ENCODE results near the gene CISD1. TPM values are rescaled to one million over a fixed set of nuclear protein-coding genes. Genes with fewer than 3 reads are reported as not detected.
"Not testable (repeated sequence)": the region's sequence is repeated elsewhere in the genome, so short reads cannot be mapped to it uniquely, and the experiment has no call there.

CISD1 gene
- total and polyA plus RNA-seq, 4 donors = 10.3 to 24.1 (median 16.6) TPM

DNA sequence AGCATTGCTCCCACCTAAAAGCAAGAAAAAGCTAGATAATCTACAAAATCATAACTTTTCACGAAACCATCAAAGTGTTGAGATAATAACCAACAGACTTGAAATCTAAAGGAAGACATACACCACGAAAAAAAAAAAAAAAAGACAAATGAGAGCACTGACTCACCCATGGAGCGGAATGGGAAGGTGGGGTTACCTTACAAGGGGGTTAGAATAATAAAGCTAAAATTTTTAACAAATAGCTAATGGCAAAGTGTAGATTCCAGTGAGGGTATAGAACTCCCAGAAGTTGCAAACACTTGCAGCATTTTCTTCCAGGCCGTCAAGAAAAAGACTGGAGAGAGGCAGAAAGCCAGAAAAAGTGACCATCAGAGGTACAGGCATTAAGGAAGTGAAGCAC lies 28.4 kb upstream of the CISD1 start:
- no peaks in the 10 kb centered on the region for H3K27me3 ChIP-seq (ENCODE audit: control insufficient read depth in 3 of 3, insufficient read depth in 3 of 3, low read length in 2 of 3)
- WGBS, 2 donors = 76 to 78% methylated on average over 4 of the region's 4 CpGs
- no peak overlapping the region for H3K27ac ChIP-seq (ENCODE audit: low read depth in 1 of 2, low read length in 1 of 2)
- peaks cover 0 to 4% (median 0%) of the 10 kb centered on the region in 4 donors for H3K9me3 ChIP-seq (ENCODE audit: control insufficient read depth in 4 of 4, insufficient read depth in 3 of 4, low read length in 3 of 4)
- TF ChIP-seq, protein P1, sequence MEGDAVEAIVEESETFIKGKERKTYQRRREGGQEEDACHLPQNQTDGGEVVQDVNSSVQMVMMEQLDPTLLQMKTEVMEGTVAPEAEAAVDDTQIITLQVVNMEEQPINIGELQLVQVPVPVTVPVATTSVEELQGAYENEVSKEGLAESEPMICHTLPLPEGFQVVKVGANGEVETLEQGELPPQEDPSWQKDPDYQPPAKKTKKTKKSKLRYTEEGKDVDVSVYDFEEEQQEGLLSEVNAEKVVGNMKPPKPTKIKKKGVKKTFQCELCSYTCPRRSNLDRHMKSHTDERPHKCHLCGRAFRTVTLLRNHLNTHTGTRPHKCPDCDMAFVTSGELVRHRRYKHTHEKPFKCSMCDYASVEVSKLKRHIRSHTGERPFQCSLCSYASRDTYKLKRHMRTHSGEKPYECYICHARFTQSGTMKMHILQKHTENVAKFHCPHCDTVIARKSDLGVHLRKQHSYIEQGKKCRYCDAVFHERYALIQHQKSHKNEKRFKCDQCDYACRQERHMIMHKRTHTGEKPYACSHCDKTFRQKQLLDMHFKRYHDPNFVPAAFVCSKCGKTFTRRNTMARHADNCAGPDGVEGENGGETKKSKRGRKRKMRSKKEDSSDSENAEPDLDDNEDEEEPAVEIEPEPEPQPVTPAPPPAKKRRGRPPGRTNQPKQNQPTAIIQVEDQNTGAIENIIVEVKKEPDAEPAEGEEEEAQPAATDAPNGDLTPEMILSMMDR (IDR thresholded peaks at IDR 0.05; ENCODE audit: control extremely low read depth, extremely low read depth) = no peak
- no peak overlapping the region for H3K4me3 ChIP-seq
- no peak overlapping the region for H3K9ac ChIP-seq (ENCODE audit: insufficient read depth in 1 of 2, low read length in 2 of 2)
- no peak for ATAC-seq (ENCODE audit: insufficient read depth, low FRiP score)
- H3K36me3 ChIP-seq (ENCODE audit: control insufficient read depth in 4 of 4, insufficient read depth in 4 of 4, low read length in 4 of 4) = peaks cover under 1 to 5% (median 5%) of the 10 kb centered on the region in 4 donors
- H3K4me1 ChIP-seq (ENCODE audit: control insufficient read depth in 5 of 5, insufficient read depth in 5 of 5, low read length in 5 of 5) = peaks cover 0 to 8% (median 0%) of the 10 kb centered on the region in 5 donors
- no peak for DNase-seq

DNA sequence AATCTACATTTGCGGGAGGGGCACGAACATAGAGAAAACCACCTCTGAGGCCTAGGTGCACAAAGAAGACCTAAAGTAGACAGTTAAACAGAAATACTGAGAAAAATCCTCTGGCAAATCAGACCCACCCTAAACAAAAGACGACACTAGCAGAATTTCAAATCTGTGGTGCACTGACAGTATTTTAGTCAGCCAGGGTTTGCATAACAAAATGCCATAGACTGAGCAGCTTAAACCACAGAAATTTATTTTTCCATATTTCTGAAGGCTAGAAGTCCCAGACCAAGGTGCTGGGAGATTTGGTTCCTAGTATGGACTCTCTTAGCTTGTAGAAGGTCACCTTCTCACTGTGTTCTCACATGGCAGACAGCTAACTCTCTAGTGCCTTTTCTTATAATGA lies 27.6 kb upstream of the CISD1 start:
- ATAC-seq (ENCODE audit: insufficient read depth, low FRiP score) (no peak), DNase-seq (no peak)
- Histone ChIP-seq H3K27me3 (ENCODE audit: control insufficient read depth in 3 of 3, insufficient read depth in 3 of 3, low read length in 2 of 3) (no peaks in the 10 kb centered on the region), H3K9ac (ENCODE audit: insufficient read depth in 1 of 2, low read length in 2 of 2) (no peak overlapping the region), H3K4me3 (no peak overlapping the region), H3K27ac (ENCODE audit: low read depth in 1 of 2, low read length in 1 of 2) (no peak overlapping the region), H3K9me3 (ENCODE audit: control insufficient read depth in 4 of 4, insufficient read depth in 3 of 4, low read length in 3 of 4) (peaks cover 0 to 4% (median 0%) of the 10 kb centered on the region in 4 donors), H3K36me3 (ENCODE audit: control insufficient read depth in 4 of 4, insufficient read depth in 4 of 4, low read length in 4 of 4) (peaks cover 0 to 5% (median 5%) of the 10 kb centered on the region in 4 donors), H3K4me1 (ENCODE audit: control insufficient read depth in 5 of 5, insufficient read depth in 5 of 5, low read length in 5 of 5) (peaks cover 0 to 8% (median 0%) of the 10 kb centered on the region in 5 donors)
- TF ChIP-seq, protein P1 (IDR thresholded peaks at IDR 0.05; ENCODE audit: control extremely low read depth, extremely low read depth) = no peak
- 78 to 91% methylated on average over 3 of the region's 3 CpGs for WGBS, 2 donors

DNA sequence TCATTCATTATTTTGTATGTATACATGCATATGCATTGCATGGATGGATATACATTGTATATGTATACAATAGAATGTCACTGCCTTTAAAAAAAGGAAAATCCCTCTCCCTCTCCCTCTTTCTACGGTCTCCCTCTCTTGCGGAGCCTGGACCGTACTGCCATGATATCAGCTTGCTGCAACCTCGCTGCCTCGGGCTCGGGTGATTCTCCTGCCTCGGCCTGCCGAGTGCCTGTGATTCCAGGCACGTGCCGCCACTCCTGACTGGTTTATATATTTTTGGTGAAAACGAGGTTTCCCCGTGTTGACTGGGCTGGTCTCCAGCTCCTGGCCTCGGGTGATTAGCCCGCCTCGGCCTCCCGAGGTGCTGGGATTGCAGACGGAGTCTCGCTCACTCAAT lies 25.7 kb upstream of the CISD1 start:
- no peak overlapping the region for H3K27ac ChIP-seq (ENCODE audit: low read depth in 1 of 2, low read length in 1 of 2)
- H3K4me3 ChIP-seq = no peak overlapping the region
- peaks cover 0 to 4% (median 0%) of the 10 kb centered on the region in 4 donors for H3K9me3 ChIP-seq (ENCODE audit: control insufficient read depth in 4 of 4, insufficient read depth in 3 of 4, low read length in 3 of 4)
- H3K27me3 ChIP-seq (ENCODE audit: control insufficient read depth in 3 of 3, insufficient read depth in 3 of 3, low read length in 2 of 3) = no peaks in the 10 kb centered on the region
- TF ChIP-seq, protein P1 (IDR thresholded peaks at IDR 0.05; ENCODE audit: control extremely low read depth, extremely low read depth) = no peak
- 98% methylated on average over 18 of the region's 18 CpGs for WGBS, 2 donors
- ATAC-seq (ENCODE audit: insufficient read depth, low FRiP score) (no peak), DNase-seq (no peak)
- no peaks in the 10 kb centered on the region for H3K36me3 ChIP-seq (ENCODE audit: control insufficient read depth in 4 of 4, insufficient read depth in 4 of 4, low read length in 4 of 4)
- peaks cover 0 to 8% (median 0%) of the 10 kb centered on the region in 5 donors for H3K4me1 ChIP-seq (ENCODE audit: control insufficient read depth in 5 of 5, insufficient read depth in 5 of 5, low read length in 5 of 5)
- H3K9ac ChIP-seq (ENCODE audit: insufficient read depth in 1 of 2, low read length in 2 of 2) = no peak overlapping the region

DNA sequence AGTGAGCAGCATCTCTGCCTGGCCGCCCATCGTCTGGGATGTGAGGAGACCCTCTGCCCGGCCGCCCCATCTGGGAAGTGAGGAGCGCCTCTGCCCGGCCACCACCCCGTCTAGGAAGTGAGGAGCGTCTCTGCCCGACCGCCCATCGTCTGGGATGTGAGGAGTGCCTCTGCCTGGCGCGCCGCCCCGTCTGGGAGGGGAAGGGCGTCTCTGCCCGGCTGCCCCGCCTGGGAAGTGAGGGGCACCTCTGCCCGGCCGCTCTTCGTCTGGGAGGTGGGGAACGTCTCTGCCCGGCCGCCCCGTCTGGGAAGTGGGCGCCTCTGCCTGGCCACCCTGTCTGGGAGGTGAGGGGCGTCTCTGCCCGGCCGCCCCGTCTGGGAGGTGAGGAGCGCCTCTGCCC lies 25.2 kb upstream of the CISD1 start:
- not testable (repeated sequence) for H3K27me3 ChIP-seq (ENCODE audit: control insufficient read depth in 3 of 3, insufficient read depth in 3 of 3, low read length in 2 of 3); H3K27ac ChIP-seq (ENCODE audit: low read depth in 1 of 2, low read length in 1 of 2); H3K36me3 ChIP-seq (ENCODE audit: control insufficient read depth in 4 of 4, insufficient read depth in 4 of 4, low read length in 4 of 4); H3K9me3 ChIP-seq (ENCODE audit: control insufficient read depth in 4 of 4, insufficient read depth in 3 of 4, low read length in 3 of 4); ATAC-seq (ENCODE audit: insufficient read depth, low FRiP score); H3K4me1 ChIP-seq (ENCODE audit: control insufficient read depth in 5 of 5, insufficient read depth in 5 of 5, low read length in 5 of 5); DNase-seq; H3K4me3 ChIP-seq; H3K9ac ChIP-seq (ENCODE audit: insufficient read depth in 1 of 2, low read length in 2 of 2)
- 91 to 98% methylated on average over 30 to 31 of the region's 31 CpGs for whole genome bisulfite sequencing, 2 donors

DNA sequence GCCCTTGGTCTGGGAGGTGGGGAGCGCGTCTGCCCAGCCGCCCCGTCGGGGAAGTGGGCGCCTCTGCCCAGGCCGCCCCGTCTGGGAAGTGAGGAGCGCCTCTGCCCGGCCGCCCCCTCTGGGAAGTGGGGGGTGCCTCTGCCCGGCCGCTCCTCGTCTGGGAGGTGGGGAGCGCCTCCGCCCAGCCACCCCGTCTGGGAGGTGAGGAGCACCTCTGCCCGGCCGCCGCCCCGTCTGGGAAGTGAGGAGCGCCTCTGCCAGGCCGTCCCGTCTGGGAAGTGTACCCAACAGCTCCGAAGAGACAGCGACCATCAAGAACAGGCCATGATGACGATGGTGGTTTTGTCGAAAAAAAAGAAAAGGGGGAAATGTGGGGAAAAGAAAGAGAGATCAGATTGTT lies 24.7 kb upstream of the CISD1 start:
- not testable (repeated sequence) for ATAC-seq (ENCODE audit: insufficient read depth, low FRiP score); DNase-seq

DNA sequence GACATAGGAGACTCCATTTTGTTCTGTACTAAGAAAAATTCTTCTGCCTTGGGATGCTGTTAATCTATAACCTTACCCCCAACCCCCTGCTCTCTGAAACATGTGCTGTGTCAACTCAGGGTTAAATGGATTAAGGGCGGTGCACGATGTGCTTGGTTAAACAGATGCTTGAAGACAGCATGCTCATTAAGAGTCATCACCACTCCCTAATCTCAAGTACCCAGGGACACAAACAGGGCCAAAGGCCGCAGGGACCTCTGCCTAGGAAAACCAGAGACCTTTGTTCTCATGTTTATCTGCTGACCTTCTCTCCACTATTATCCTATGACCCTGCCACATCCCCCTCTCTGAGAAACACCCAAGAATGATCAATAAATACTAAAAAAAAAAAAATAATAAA lies 24.3 kb upstream of the CISD1 start:
- ATAC-seq (ENCODE audit: insufficient read depth, low FRiP score); H3K27ac ChIP-seq (ENCODE audit: low read depth in 1 of 2, low read length in 1 of 2); H3K4me3 ChIP-seq; H3K36me3 ChIP-seq (ENCODE audit: control insufficient read depth in 4 of 4, insufficient read depth in 4 of 4, low read length in 4 of 4); H3K27me3 ChIP-seq (ENCODE audit: control insufficient read depth in 3 of 3, insufficient read depth in 3 of 3, low read length in 2 of 3); H3K9ac ChIP-seq (ENCODE audit: insufficient read depth in 1 of 2, low read length in 2 of 2); H3K4me1 ChIP-seq (ENCODE audit: control insufficient read depth in 5 of 5, insufficient read depth in 5 of 5, low read length in 5 of 5); DNase-seq; H3K9me3 ChIP-seq (ENCODE audit: control insufficient read depth in 4 of 4, insufficient read depth in 3 of 4, low read length in 3 of 4): not testable (repeated sequence)
- 90 to 93% methylated on average over 3 of the region's 3 CpGs for WGBS, 2 donors

More for the DNA sequence above, 24.7 kb upstream of the CISD1 start:
- H3K27ac ChIP-seq (ENCODE audit: low read depth in 1 of 2, low read length in 1 of 2); H3K9me3 ChIP-seq (ENCODE audit: control insufficient read depth in 4 of 4, insufficient read depth in 3 of 4, low read length in 3 of 4); H3K9ac ChIP-seq (ENCODE audit: insufficient read depth in 1 of 2, low read length in 2 of 2); H3K4me3 ChIP-seq; H3K27me3 ChIP-seq (ENCODE audit: control insufficient read depth in 3 of 3, insufficient read depth in 3 of 3, low read length in 2 of 3); H3K36me3 ChIP-seq (ENCODE audit: control insufficient read depth in 4 of 4, insufficient read depth in 4 of 4, low read length in 4 of 4); H3K4me1 ChIP-seq (ENCODE audit: control insufficient read depth in 5 of 5, insufficient read depth in 5 of 5, low read length in 5 of 5): not testable (repeated sequence)
- 95 to 98% methylated on average over 22 to 23 of the region's 28 CpGs for WGBS, 2 donors

Data from lung (tissue), 12 donors.